ENCODE data around the gene SMARCB1.

Gene SMARCB1

GRCh38 chr22:23763954-23764353 is 22.8 kb upstream of the SMARCB1 start:
- H3K4me1 ChIP-seq (ENCODE audit: control insufficient read depth, insufficient read depth, low read length) = peaks cover 20% of the 10 kb centered on the region
- no peaks in the 10 kb centered on the region for H3K36me3 ChIP-seq (ENCODE audit: insufficient read depth, low read length)
- no peak overlapping the region for H3K4me2 ChIP-seq (ENCODE audit: low read length)
- H3K4me3 ChIP-seq (ENCODE audit: low read length) = no peak overlapping the region
- H3K27me3 ChIP-seq (ENCODE audit: control insufficient read depth, insufficient read depth, low read length) = no peaks in the 10 kb centered on the region
- no peaks in the 10 kb centered on the region for H3K9me3 ChIP-seq (replicated peaks; ENCODE audit: low read length)
- H3K9ac ChIP-seq (ENCODE audit: low read depth, low read length) = no peak overlapping the region

GRCh38 chr22:23764899-23765881 is 21.6 kb upstream of the SMARCB1 start:
- Histone ChIP-seq H3K27me3 (ENCODE audit: control insufficient read depth, insufficient read depth, low read length) (no peaks in the 10 kb centered on the region), H3K36me3 (ENCODE audit: insufficient read depth, low read length) (no peaks in the 10 kb centered on the region), H3K9ac (ENCODE audit: low read depth, low read length) (no peak overlapping the region), H3K4me3 (ENCODE audit: low read length) (no peak overlapping the region), H3K4me2 (ENCODE audit: low read length) (no peak overlapping the region), H3K4me1 (ENCODE audit: control insufficient read depth, insufficient read depth, low read length) (peaks cover 20% of the 10 kb centered on the region), H3K9me3 (replicated peaks; ENCODE audit: low read length) (no peaks in the 10 kb centered on the region)

- no peaks in the 10 kb centered on the region for H3K36me3 ChIP-seq (ENCODE audit: insufficient read depth, low read length)
Measured at GRCh38 chr22:23767303-23767672, 19.5 kb upstream of the SMARCB1 start.

GRCh38 chr22:23767673-23768548 is 18.9 kb upstream of the SMARCB1 start, which contains the start of gene CHCHD10:
TSS of gene CHCHD10 (minus strand) at chr22:23767972. CDS start at chr22:23767874, 98 bp downstream.
- peaks cover 21% of the 10 kb centered on the region for H3K4me1 ChIP-seq (ENCODE audit: control insufficient read depth, insufficient read depth, low read length)

More at GRCh38 chr22:23767303-23767672, 19.5 kb upstream of the SMARCB1 start:
- peak overlapping the region; percentile 95 for H3K4me2 ChIP-seq (ENCODE audit: low read length)
- H3K9ac ChIP-seq (ENCODE audit: low read depth, low read length) = peak overlapping the region; percentile 84
- H3K4me1 ChIP-seq (ENCODE audit: control insufficient read depth, insufficient read depth, low read length) = peaks cover 21% of the 10 kb centered on the region
- H3K4me3 ChIP-seq (ENCODE audit: low read length) = peak overlapping the region; percentile 77
- H3K9me3 ChIP-seq (replicated peaks; ENCODE audit: low read length) = no peaks in the 10 kb centered on the region
- H3K27me3 ChIP-seq (ENCODE audit: control insufficient read depth, insufficient read depth, low read length) = no peaks in the 10 kb centered on the region

GRCh38 chr22:23769321-23769965 is 17.3 kb upstream of the SMARCB1 start:
- peaks cover 29% of the 10 kb centered on the region for H3K4me1 ChIP-seq (ENCODE audit: control insufficient read depth, insufficient read depth, low read length)
- H3K9ac ChIP-seq (ENCODE audit: low read depth, low read length) = no peak overlapping the region
- no peaks in the 10 kb centered on the region for H3K36me3 ChIP-seq (ENCODE audit: insufficient read depth, low read length)
- H3K27me3 ChIP-seq (ENCODE audit: control insufficient read depth, insufficient read depth, low read length) = no peaks in the 10 kb centered on the region
- no peak overlapping the region for H3K4me2 ChIP-seq (ENCODE audit: low read length)
- H3K4me3 ChIP-seq (ENCODE audit: low read length) = no peak overlapping the region
- no peaks in the 10 kb centered on the region for H3K9me3 ChIP-seq (replicated peaks; ENCODE audit: low read length)

More at GRCh38 chr22:23767673-23768548, 18.9 kb upstream of the SMARCB1 start, which contains the start of gene CHCHD10:
- H3K9ac ChIP-seq (ENCODE audit: low read depth, low read length) = peak within 1 kb of the TSS; percentile 84
- no peaks in the 10 kb centered on the region for H3K27me3 ChIP-seq (ENCODE audit: control insufficient read depth, insufficient read depth, low read length)
- H3K4me2 ChIP-seq (ENCODE audit: low read length) = peak within 1 kb of the TSS; percentile 95
- peak within 1 kb of the TSS; percentile 77 for H3K4me3 ChIP-seq (ENCODE audit: low read length)
- no peaks in the 10 kb centered on the region for H3K36me3 ChIP-seq (ENCODE audit: insufficient read depth, low read length)
- no peaks in the 10 kb centered on the region for H3K9me3 ChIP-seq (replicated peaks; ENCODE audit: low read length)

- Histone ChIP-seq H3K4me1 (ENCODE audit: control insufficient read depth, insufficient read depth, low read length) (peaks cover 26% of the 10 kb centered on the region), H3K9ac (ENCODE audit: low read depth, low read length) (peak overlapping the region; percentile 74), H3K4me2 (ENCODE audit: low read length) (peak overlapping the region; percentile 99), H3K36me3 (ENCODE audit: insufficient read depth, low read length) (no peaks in the 10 kb centered on the region), H3K9me3 (replicated peaks; ENCODE audit: low read length) (no peaks in the 10 kb centered on the region), H3K27me3 (ENCODE audit: control insufficient read depth, insufficient read depth, low read length) (no peaks in the 10 kb centered on the region), H3K4me3 (ENCODE audit: low read length) (peak overlapping the region; percentile 72)
Measured at GRCh38 chr22:23772315-23772648, 14.5 kb upstream of the SMARCB1 start.

- no peaks in the 10 kb centered on the region for H3K36me3 ChIP-seq (ENCODE audit: insufficient read depth, low read length)
- peak within 1 kb of the TSS; percentile 74 for H3K9ac ChIP-seq (ENCODE audit: low read depth, low read length)
- H3K9me3 ChIP-seq (replicated peaks; ENCODE audit: low read length) = no peaks in the 10 kb centered on the region
- H3K27me3 ChIP-seq (ENCODE audit: control insufficient read depth, insufficient read depth, low read length) = no peaks in the 10 kb centered on the region
- peaks cover 26% of the 10 kb centered on the region for H3K4me1 ChIP-seq (ENCODE audit: control insufficient read depth, insufficient read depth, low read length)
- H3K4me3 ChIP-seq (ENCODE audit: low read length) = peak within 1 kb of the TSS; percentile 72
- H3K4me2 ChIP-seq (ENCODE audit: low read length) = peak within 1 kb of the TSS; percentile 99
Measured at GRCh38 chr22:23772649-23773473, 13.9 kb upstream of the SMARCB1 start, which contains the start of gene MMP11. TSS of gene MMP11 (plus strand) at chr22:23772849. CDS start at chr22:23772871, 22 bp downstream.

- peak overlapping the region; percentile 72 for H3K4me3 ChIP-seq (ENCODE audit: low read length)
- H3K9me3 ChIP-seq (replicated peaks; ENCODE audit: low read length) = no peaks in the 10 kb centered on the region
- H3K4me2 ChIP-seq (ENCODE audit: low read length) = peak overlapping the region; percentile 99
- H3K4me1 ChIP-seq (ENCODE audit: control insufficient read depth, insufficient read depth, low read length) = peaks cover 20% of the 10 kb centered on the region
- no peaks in the 10 kb centered on the region for H3K36me3 ChIP-seq (ENCODE audit: insufficient read depth, low read length)
- H3K9ac ChIP-seq (ENCODE audit: low read depth, low read length) = peak overlapping the region; percentile 74
- H3K27me3 ChIP-seq (ENCODE audit: control insufficient read depth, insufficient read depth, low read length) = no peaks in the 10 kb centered on the region
Measured at GRCh38 chr22:23773483-23774113, 13.2 kb upstream of the SMARCB1 start.

GRCh38 chr22:23774114-23774921 is 12.4 kb upstream of the SMARCB1 start:
- Histone ChIP-seq H3K36me3 (ENCODE audit: insufficient read depth, low read length) (no peaks in the 10 kb centered on the region), H3K9ac (ENCODE audit: low read depth, low read length) (no peak overlapping the region), H3K27me3 (ENCODE audit: control insufficient read depth, insufficient read depth, low read length) (no peaks in the 10 kb centered on the region), H3K4me1 (ENCODE audit: control insufficient read depth, insufficient read depth, low read length) (peaks cover 19% of the 10 kb centered on the region), H3K4me3 (ENCODE audit: low read length) (no peak overlapping the region), H3K4me2 (ENCODE audit: low read length) (no peak overlapping the region), H3K9me3 (replicated peaks; ENCODE audit: low read length) (no peaks in the 10 kb centered on the region)
